ENCODE measurements around the gene BNC2. TPM values are rescaled to one million over a fixed set of nuclear protein-coding genes. Genes with fewer than 3 reads are reported as not detected.

BNC2 gene
- total and polyA plus RNA-seq, 2 experiments from 2014 or later = 13.8 to 18.5 TPM

- in situ Hi-C loops (cut with MboI) = no loop called here
- no peaks in the 10 kb centered on the region for H3K27me3 ChIP-seq (replicated peaks; ENCODE audit: insufficient read depth)
- no peaks in the 10 kb centered on the region for H3F3A ChIP-seq (ENCODE audit: insufficient read depth)
- DNase-seq = no peak
- no peak overlapping the region for H3K27ac ChIP-seq
- H3K36me3 ChIP-seq (ENCODE audit: low read depth) = no peaks in the 10 kb centered on the region
- TF ChIP-seq EZH2phosphoT487 (IDR thresholded peaks at IDR 0.05; ENCODE audit: insufficient read depth, low read depth) (no peak), EZH2 (IDR thresholded peaks at IDR 0.05; ENCODE audit: insufficient read depth, poor library complexity, severe bottlenecking) (no peak)
- no peaks in the 10 kb centered on the region for H4K20me1 ChIP-seq (ENCODE audit: insufficient read depth)
- H3K4me3 ChIP-seq = no peak overlapping the region
- H3K4me2 ChIP-seq (ENCODE audit: unreplicated experiment) = no peak overlapping the region
- peaks cover 82% of the 10 kb centered on the region for H3K79me2 ChIP-seq (ENCODE audit: insufficient read depth)
- peaks cover 11% of the 10 kb centered on the region for H3K4me1 ChIP-seq (ENCODE audit: insufficient read depth)
- no peaks in the 10 kb centered on the region for H3K9me2 ChIP-seq (ENCODE audit: insufficient read depth)
- H3K9ac ChIP-seq = no peak overlapping the region
- no peak overlapping the region for H2AFZ ChIP-seq
- H3K9me3 ChIP-seq (ENCODE audit: low read depth) = no peaks in the 10 kb centered on the region
- WGBS, 2 experiments (ENCODE audit: low coverage in 1 of 2, low lambda C conversion rate in 2 of 2, missing lambda C conversion rate in 2 of 2) = 97 to 99% methylated on average over 5 of the region's 5 CpGs
Observed at GRCh38 chr9:16811987-16812685, 58.3 kb downstream of the BNC2 start.

GRCh38 chr9:16809912-16810610 is 60.4 kb downstream of the BNC2 start:
- Histone ChIP-seq H3K4me3 (no peak overlapping the region), H4K20me1 (ENCODE audit: insufficient read depth) (no peaks in the 10 kb centered on the region), H3K9me3 (ENCODE audit: low read depth) (no peaks in the 10 kb centered on the region), H3F3A (ENCODE audit: insufficient read depth) (no peaks in the 10 kb centered on the region), H3K4me1 (ENCODE audit: insufficient read depth) (0 out of 2 replicates have a peak, but pooled peaks cover 6% of the 10 kb centered on the region), H3K79me2 (ENCODE audit: insufficient read depth) (peaks cover 89% of the 10 kb centered on the region), H3K4me2 (ENCODE audit: unreplicated experiment) (no peak overlapping the region), H3K9me2 (ENCODE audit: insufficient read depth) (no peaks in the 10 kb centered on the region), H3K27me3 (replicated peaks; ENCODE audit: insufficient read depth) (no peaks in the 10 kb centered on the region), H3K9ac (no peak overlapping the region), H3K36me3 (ENCODE audit: low read depth) (no peaks in the 10 kb centered on the region), H2AFZ (no peak overlapping the region), H3K27ac (no peak overlapping the region)
- in situ Hi-C loops (cut with MboI) = no loop called here
- no peak for DNase-seq
- TF ChIP-seq EZH2 (IDR thresholded peaks at IDR 0.05; ENCODE audit: insufficient read depth, poor library complexity, severe bottlenecking) = no peak
- no peak for TF ChIP-seq EZH2phosphoT487 (IDR thresholded peaks at IDR 0.05; ENCODE audit: insufficient read depth, low read depth)
- WGBS, 2 experiments (ENCODE audit: low coverage in 1 of 2, low lambda C conversion rate in 2 of 2, missing lambda C conversion rate in 2 of 2) = 96 to 100% methylated on average over 4 of the region's 4 CpGs

- Histone ChIP-seq H3K4me1 (ENCODE audit: insufficient read depth) (0 out of 2 replicates have a peak, but pooled peaks cover 6% of the 10 kb centered on the region), H3K36me3 (ENCODE audit: low read depth) (no peaks in the 10 kb centered on the region), H3K9ac (no peak overlapping the region), H3K4me3 (no peak overlapping the region), H3K27ac (no peak overlapping the region), H3K27me3 (replicated peaks; ENCODE audit: insufficient read depth) (no peaks in the 10 kb centered on the region), H2AFZ (no peak overlapping the region), H3F3A (ENCODE audit: insufficient read depth) (no peaks in the 10 kb centered on the region), H3K79me2 (ENCODE audit: insufficient read depth) (peaks cover 91% of the 10 kb centered on the region), H3K9me2 (ENCODE audit: insufficient read depth) (no peaks in the 10 kb centered on the region), H4K20me1 (ENCODE audit: insufficient read depth) (no peaks in the 10 kb centered on the region), H3K9me3 (ENCODE audit: low read depth) (no peaks in the 10 kb centered on the region), H3K4me2 (ENCODE audit: unreplicated experiment) (no peak overlapping the region)
- in situ Hi-C loops (cut with MboI) = no loop called here
- no peak for DNase-seq
- TF ChIP-seq EZH2 (IDR thresholded peaks at IDR 0.05; ENCODE audit: insufficient read depth, poor library complexity, severe bottlenecking) = no peak
- no peak for TF ChIP-seq EZH2phosphoT487 (IDR thresholded peaks at IDR 0.05; ENCODE audit: insufficient read depth, low read depth)
Observed at GRCh38 chr9:16806674-16807073, 63.8 kb downstream of the BNC2 start.

- H4K20me1 ChIP-seq (ENCODE audit: insufficient read depth) = no peaks in the 10 kb centered on the region
- no peaks in the 10 kb centered on the region for H3K9me2 ChIP-seq (ENCODE audit: insufficient read depth)
- 0 out of 2 replicates have a peak, but pooled peaks cover 6% of the 10 kb centered on the region for H3K4me1 ChIP-seq (ENCODE audit: insufficient read depth)
- H3K4me2 ChIP-seq (ENCODE audit: unreplicated experiment) = no peak overlapping the region
- TF ChIP-seq EZH2phosphoT487 (IDR thresholded peaks at IDR 0.05; ENCODE audit: insufficient read depth, low read depth) (no peak), EZH2 (IDR thresholded peaks at IDR 0.05; ENCODE audit: insufficient read depth, poor library complexity, severe bottlenecking) (no peak)
- no peak overlapping the region for H3K27ac ChIP-seq
- no peaks in the 10 kb centered on the region for H3K36me3 ChIP-seq (ENCODE audit: low read depth)
- no peaks in the 10 kb centered on the region for H3K9me3 ChIP-seq (ENCODE audit: low read depth)
- H3F3A ChIP-seq (ENCODE audit: insufficient read depth) = no peaks in the 10 kb centered on the region
- 79 to 81% methylated on average over 8 of the region's 8 CpGs for WGBS, 2 experiments (ENCODE audit: low coverage in 1 of 2, low lambda C conversion rate in 2 of 2, missing lambda C conversion rate in 2 of 2)
- no peaks in the 10 kb centered on the region for H3K27me3 ChIP-seq (replicated peaks; ENCODE audit: insufficient read depth)
- in situ Hi-C loops (cut with MboI) = no loop called here
- no peak overlapping the region for H2AFZ ChIP-seq
- no peak overlapping the region for H3K4me3 ChIP-seq
- no peak overlapping the region for H3K9ac ChIP-seq
- DNase-seq = no peak
- H3K79me2 ChIP-seq (ENCODE audit: insufficient read depth) = peaks cover 100% of the 10 kb centered on the region
Observed at GRCh38 chr9:16803648-16804047, 66.8 kb downstream of the BNC2 start.

Data from GM23248 (cell line).